ACC112 (cell line): ENCODE measurements around the gene TBP.
"Not testable (repeated sequence)": the region's sequence is repeated elsewhere in the genome, so short reads cannot be mapped to it uniquely, and the experiment has no call there.

Experiments
- H2AFZ ChIP-seq: fragments of 200-600 bp; sonication (generic); one replicate; pipeline ENCODE4 v1.6.0; 2017; ENCODE audit warnings: antibody characterized with exemption, low read length; ENCODE audit not compliant: unreplicated experiment
- H3K27ac ChIP-seq: fragments of 200-600 bp; sonication (generic); 2 replicates; pipeline ENCODE4 v1.5.1; 2014; ENCODE audit warnings: low read depth, mild to moderate bottlenecking, antibody characterized with exemption, low read length, moderate library complexity
- H3K27me3 ChIP-seq: fragments of 200-600 bp; sonication (generic); 2 replicates; pipeline ENCODE4 v1.6.1; 2014; ENCODE audit warnings: mild to moderate bottlenecking, antibody characterized with exemption, low read length, moderate library complexity, mixed read lengths; ENCODE audit not compliant: insufficient read depth
- H3K36me3 ChIP-seq: fragments of 200-600 bp; sonication (generic); 2 replicates; pipeline ENCODE4 v1.6.1; 2016; ENCODE audit warnings: mild to moderate bottlenecking, antibody characterized with exemption, low read length, moderate library complexity, mixed read lengths; ENCODE audit not compliant: insufficient read depth
- H3K4me1 ChIP-seq: fragments of 200-600 bp; sonication (generic); one replicate; pipeline ENCODE4 v1.6.1; 2016; ENCODE audit warnings: low read length, mixed read lengths; ENCODE audit not compliant: insufficient read depth, unreplicated experiment, control insufficient read depth
- H3K4me3 ChIP-seq: fragments of 200-600 bp; sonication (generic); 2 replicates; pipeline ENCODE4 v1.5.1; 2014; ENCODE audit warnings: mild to moderate bottlenecking, low read depth, low read length
- H3K79me2 ChIP-seq: fragments of 200-600 bp; sonication (generic); one replicate; pipeline ENCODE4 v1.6.0; 2016; ENCODE audit warnings: low read length; ENCODE audit not compliant: control insufficient read depth, unreplicated experiment, insufficient read depth

The TBP gene

GRCh38 chr6:170609225-170609624, 55.1 kb downstream of the TBP start:
- H3K4me1 ChIP-seq, H2AFZ ChIP-seq, H3K36me3 ChIP-seq, H3K79me2 ChIP-seq, H3K27ac ChIP-seq, H3K4me3 ChIP-seq: not testable (repeated sequence)
- peaks cover 43% of the 10 kb centered on the region for H3K27me3 ChIP-seq

- peaks cover 16% of the 10 kb centered on the region for H3K27me3 ChIP-seq
- not testable (repeated sequence) for H3K4me3 ChIP-seq, H3K4me1 ChIP-seq, H2AFZ ChIP-seq, H3K79me2 ChIP-seq, H3K36me3 ChIP-seq, H3K27ac ChIP-seq
Observed at GRCh38 chr6:170612256-170612804, 58.2 kb downstream of the TBP start.

GRCh38 chr6:170616020-170616554, 61.9 kb downstream of the TBP start:
- not testable (repeated sequence) for H3K27ac ChIP-seq, H2AFZ ChIP-seq, H3K27me3 ChIP-seq

More at GRCh38 chr6:170616020-170616554, 61.9 kb downstream of the TBP start:
- not testable (repeated sequence) for H3K36me3 ChIP-seq, H3K79me2 ChIP-seq, H3K4me1 ChIP-seq, H3K4me3 ChIP-seq
